ENCODE data around the gene HOXC6. TPM values are rescaled to one million over a fixed set of nuclear protein-coding genes. Genes with fewer than 3 reads are reported as not detected.
A peak's percentile ranks its signal among the peaks of the same experiment; 100 is the strongest.

HOXC6 gene
- total RNA-seq, 2 donors from 2014 or later: 23.5 to 31.1 TPM

DNA sequence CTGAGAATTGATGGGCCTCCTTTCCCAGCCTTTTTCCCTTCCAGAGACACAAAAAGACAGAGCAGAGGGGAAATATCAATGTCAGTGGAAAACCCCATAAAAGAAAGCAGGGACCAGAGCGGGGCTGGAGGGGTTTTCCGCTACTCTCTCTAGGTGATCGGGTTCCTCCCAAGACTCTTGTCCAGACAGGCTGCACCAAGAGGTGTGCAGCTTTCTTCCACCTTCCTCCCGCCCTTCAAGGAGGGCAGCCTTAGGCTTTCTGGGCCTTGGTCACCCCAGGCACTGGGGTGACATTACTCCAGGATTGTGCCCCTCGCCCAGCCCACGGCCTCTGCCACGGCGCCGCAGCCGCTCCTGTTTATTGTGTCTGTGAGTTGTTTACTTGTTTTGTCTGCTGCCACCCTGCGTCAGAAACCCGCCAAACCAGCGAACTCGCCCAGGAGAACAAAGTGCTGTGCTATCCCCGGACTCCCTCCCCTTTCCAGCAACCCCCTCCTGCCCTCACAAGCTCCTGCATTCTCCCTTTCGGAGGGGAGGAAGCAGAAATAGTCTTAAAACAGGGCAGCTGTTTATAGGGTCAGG is 6.7 kb upstream of the HOXC6 start:
- intact Hi-C loops (cut with DNase I): no loop called here
- no peak for DNase-seq (ENCODE audit: low spot score)

DNA sequence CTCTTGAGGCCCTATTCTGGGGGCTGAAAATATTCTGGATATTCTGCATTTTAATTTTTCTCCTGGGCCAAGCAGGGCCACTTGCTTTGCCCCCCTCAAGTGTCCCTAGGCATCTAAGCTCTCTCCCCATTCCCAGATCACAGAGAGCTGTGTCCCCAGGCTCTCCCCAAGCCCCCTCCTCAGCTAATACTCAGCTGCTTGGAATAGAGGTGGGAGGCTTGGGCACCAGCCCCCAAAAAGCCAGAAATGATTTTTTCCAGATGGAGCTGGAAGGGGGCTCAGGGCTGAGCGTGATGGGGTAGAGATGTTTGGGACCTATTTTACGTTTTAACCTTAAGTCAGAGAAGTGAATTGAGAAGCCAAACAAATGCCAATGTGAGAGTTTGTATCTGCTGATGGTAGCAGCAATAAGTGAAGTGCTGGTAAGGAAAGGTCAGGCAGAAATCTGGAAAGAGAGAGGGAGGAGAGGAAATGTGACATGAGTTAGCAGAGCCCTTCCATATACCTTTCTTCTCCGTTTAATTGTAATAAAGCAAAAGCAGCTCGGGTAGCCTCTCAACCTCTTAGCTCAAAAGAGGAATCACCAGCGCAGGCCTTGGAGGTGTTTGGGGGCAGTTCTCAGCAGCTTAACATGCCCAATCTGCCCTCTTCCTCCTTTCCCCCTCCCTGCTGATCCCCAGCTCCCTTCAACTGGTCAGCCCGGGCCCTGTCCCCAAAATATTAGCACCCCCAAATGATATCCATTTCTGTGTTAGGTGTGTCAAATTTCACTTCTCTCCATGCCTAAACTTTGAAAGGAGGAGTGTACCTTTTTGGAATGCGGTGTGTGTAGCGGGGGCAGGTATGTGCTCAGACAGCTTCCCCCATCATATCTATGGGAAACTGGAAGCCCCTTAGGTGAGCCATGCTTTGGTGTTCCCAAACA is 5.0 kb upstream of the HOXC6 start:
- intact Hi-C loops (cut with DNase I): no loop called here
- no peak for DNase-seq (ENCODE audit: low spot score)

DNA sequence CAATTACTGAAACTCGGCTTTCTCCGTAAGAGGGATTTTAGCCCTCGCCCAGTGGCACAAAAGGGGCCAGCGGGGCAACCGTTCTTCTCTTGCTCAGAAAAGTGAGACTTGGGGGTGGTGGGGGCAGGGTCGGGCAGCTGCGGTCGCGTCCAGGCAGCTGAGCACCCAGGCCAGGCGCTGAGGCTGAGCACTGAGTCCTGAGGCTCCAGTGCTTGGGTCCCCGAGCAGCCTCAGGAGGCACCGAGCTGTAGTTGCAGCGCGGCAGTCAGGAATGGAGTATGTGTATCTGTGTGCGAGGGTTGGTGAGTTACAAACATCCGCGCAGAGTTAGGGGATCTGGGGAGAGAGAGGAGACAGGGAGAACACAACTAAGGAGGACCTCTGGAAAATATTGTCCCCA is 4.1 kb upstream of the HOXC6 start:
- peak; percentile 77 for DNase-seq (ENCODE audit: low spot score)
- intact Hi-C loops (cut with DNase I): no loop called here

DNA sequence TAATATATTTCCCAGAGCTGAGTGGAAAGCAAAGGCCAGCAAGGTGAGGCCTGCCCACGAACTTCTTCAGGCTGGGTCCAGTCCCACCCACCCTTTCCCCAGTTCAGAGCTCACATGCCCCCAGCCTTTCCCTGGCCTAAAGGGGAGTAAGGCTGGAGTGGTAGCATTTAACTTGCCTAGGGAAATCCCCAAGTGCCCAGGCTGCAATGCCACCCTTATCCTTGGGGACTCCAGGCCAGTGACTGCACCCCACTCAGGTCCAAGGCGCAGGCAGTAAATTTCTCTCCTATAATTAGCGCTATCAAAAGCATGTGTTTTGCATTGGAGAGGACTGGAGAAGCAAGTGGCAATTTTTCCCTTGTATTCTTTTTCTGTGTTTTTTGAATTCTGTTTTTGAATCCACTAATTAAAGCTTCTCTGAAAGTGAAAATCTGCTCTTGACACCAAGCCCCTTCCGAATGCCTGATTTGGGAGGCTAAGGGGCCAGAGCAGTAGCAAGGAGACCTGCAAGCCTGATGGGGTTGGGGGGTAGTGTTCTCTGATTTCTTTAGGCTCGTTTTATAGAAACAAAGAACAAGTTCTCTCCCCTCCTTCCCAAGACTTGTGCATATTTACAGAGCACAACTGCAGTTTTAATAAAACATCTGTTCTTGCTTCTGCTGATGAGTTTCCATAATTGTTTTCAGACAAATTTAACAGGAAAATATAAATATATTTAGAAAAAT is 3.5 kb upstream of the HOXC6 start:
- intact Hi-C loops (cut with DNase I): loop anchor here in 1 of 2 donors (5.0 kb wide), 1 partner anchor 32 kb away; no protein-coding TSS in a partner anchor

DNA sequence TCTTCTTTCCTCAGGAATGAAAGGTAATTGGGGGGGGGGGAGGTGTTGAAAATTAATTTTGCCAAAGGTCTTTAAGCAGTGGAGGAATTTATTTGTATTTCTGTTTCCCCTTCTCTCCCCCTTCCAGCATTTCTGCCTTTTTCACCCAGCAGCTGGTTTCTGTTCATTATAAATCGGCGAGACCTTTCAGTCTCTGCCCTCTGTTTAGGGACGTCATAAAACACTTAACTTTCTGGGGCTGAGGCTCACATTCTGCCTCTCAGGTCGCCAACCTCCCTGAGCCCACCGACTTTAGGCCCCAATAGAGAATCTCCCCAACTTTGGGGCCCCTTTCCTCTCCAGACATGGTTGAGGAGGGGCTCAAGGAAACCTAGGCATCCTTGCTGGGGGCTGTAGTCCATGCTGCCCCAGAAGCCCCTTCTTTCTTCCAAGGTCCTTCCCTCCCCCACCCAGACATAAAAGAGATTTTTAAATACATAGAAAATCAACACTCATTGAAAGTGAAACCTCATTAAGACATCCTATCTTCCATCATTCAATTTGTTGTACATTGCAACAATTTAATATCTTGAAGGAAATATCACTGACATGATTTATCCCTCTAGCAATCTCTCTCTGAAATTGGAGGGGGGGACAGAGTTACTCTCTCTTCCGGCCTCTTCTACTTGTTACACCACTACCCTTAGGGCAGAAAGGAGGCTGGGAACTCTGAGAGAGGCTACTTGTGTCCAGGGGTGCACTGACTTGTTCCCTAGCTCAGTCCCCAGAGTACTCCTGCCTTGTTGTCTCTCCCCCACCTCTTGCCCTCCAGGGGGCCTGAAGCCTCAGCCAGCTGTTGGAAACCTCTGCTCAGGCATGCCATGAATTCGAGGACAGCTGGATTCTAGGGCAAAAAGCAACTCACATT is 2.5 kb upstream of the HOXC6 start:
- peak; percentile 45 for DNase-seq (ENCODE audit: low spot score)
- intact Hi-C loops (cut with DNase I): loop anchor here (2.0 to 5.0 kb wide), 2 partner anchors 19 to 33 kb away; no protein-coding TSS in a partner anchor

More for the DNA sequence above, 3.5 kb upstream of the HOXC6 start:
- peak; percentile 52 for DNase-seq (ENCODE audit: low spot score)

DNA sequence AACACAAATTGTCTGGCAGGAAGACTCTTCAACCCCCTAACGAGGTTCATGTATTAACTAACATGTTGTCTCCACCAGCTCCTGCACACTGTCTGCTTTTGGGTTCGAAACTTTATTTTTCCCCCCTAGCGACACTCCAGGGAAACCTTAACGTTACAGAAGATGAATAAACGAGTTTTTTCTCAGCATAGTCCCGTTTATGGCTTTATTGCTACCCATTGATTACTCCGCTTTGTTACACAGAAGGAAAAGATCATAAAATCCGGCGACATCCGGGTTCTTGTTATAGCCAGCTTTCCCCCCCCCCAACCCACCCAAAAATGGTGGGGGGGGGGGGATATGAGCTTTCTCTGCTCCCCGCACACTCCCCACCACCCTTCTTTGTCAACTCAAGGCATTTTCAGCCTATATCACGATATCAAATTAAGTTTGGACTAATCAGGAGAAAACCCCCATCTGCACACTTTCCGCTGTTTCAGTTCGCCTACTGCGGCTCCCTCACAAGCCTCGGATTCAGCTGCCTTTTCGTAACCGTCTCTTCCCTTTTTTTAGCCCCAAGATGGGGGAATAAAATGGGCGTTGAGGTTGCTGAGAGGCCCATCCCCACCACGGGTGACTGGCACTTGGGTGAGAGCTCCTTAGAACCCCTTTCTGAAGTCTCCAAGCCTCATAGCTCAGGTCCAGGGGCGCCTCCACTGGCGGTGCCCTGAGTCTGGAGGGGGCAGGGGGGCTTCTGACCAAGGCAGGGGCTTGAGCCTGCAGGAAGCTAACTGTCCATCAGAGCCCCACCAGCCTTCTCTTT is 1.4 kb upstream of the HOXC6 start:
- intact Hi-C loops (cut with DNase I): loop anchor here (2.0 to 5.0 kb wide), 2 partner anchors 20 to 35 kb away; no protein-coding TSS in a partner anchor

DNA sequence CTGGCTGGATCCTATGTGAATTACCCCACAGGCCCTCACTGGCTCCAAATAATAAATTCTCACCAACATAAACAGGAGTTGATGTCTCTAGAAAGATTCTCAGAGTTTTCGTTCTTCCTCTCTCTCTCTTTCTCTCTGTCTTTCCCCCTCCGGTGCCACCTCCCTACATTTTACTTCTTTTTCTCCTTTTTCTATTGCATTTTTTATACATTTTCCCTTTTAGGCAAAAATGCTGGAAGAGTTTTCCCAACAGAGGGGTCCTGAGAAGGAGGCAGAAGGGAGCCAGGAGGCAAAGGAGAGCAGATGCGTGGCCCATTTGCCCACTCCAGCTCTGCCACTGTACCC is 826 bp upstream of the HOXC6 start:
- DNase-seq (ENCODE audit: low spot score): no peak
- intact Hi-C loops (cut with DNase I): loop anchor here (2.0 to 5.0 kb wide), 2 partner anchors 21 to 35 kb away; no protein-coding TSS in a partner anchor

More for the DNA sequence above, 1.4 kb upstream of the HOXC6 start:
- DNase-seq (ENCODE audit: low spot score): peak; percentile 46

DNA sequence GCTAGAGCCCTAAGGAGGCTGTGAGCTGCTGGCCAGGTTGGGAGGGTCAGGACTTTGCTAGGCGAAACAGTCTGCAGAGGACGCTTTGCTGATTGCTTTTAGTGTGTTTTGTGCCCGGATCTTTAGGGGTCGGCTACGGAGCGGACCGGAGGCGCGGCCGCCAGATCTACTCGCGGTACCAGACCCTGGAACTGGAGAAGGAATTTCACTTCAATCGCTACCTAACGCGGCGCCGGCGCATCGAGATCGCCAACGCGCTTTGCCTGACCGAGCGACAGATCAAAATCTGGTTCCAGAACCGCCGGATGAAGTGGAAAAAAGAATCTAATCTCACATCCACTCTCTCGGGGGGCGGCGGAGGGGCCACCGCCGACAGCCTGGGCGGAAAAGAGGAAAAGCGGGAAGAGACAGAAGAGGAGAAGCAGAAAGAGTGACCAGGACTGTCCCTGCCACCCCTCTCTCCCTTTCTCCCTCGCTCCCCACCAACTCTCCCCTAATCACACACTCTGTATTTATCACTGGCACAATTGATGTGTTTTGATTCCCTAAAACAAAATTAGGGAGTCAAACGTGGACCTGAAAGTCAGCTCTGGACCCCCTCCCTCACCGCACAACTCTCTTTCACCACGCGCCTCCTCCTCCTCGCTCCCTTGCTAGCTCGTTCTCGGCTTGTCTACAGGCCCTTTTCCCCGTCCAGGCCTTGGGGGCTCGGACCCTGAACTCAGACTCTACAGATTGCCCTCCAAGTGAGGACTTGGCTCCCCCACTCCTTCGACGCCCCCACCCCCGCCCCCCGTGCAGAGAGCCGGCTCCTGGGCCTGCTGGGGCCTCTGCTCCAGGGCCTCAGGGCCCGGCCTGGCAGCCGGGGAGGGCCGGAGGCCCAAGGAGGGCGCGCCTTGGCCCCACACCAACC is 1.5 kb downstream of the HOXC6 start:
- intact Hi-C loops (cut with DNase I): loop anchor here (5.0 kb wide), 4 partner anchors 37 to 163 kb away; no protein-coding TSS in a partner anchor
- peak; percentile 78 for DNase-seq (ENCODE audit: low spot score)

DNA sequence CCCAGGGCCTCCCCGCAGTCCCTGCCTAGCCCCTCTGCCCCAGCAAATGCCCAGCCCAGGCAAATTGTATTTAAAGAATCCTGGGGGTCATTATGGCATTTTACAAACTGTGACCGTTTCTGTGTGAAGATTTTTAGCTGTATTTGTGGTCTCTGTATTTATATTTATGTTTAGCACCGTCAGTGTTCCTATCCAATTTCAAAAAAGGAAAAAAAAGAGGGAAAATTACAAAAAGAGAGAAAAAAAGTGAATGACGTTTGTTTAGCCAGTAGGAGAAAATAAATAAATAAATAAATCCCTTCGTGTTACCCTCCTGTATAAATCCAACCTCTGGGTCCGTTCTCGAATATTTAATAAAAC is 2.2 kb downstream of the HOXC6 start:
- intact Hi-C loops (cut with DNase I): loop anchor here (5.0 kb wide), 3 partner anchors 102 to 162 kb away; no protein-coding TSS in a partner anchor

DNA sequence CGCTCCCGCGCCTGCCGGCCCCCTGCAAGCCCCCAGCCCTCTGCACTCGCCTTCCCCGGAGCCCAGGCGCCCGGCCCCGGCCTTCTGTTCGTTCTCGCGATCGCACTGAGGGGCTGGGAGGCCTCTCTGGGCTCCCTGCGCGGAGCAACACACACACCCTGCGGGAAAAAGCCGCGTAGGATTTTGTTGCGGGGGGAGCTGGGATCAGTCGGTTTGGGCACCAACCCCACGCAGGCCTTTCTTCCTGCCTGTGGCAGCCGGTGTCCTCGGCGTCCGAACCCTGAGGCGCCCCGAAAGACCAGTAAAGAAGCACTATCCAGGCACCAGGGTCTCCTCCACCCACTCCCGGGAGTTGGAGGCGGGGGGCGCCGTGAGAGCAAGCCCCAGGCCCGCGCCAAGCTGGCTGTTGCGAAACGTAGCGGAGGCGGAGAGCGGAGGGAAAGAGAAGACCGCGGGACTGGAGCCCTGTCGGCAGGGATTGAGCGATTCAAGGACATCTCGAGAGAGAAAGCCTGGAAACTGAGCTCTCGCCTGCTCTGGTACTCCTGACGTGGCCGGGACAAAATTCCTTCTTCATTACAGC is 2.7 kb downstream of the HOXC6 start:
- intact Hi-C loops (cut with DNase I): loop anchor here (5.0 kb wide), 3 partner anchors 101 to 161 kb away; no protein-coding TSS in a partner anchor
- DNase-seq (ENCODE audit: low spot score): peak; percentile 86

More for the DNA sequence above, 2.2 kb downstream of the HOXC6 start:
- DNase-seq (ENCODE audit: low spot score): no peak

DNA sequence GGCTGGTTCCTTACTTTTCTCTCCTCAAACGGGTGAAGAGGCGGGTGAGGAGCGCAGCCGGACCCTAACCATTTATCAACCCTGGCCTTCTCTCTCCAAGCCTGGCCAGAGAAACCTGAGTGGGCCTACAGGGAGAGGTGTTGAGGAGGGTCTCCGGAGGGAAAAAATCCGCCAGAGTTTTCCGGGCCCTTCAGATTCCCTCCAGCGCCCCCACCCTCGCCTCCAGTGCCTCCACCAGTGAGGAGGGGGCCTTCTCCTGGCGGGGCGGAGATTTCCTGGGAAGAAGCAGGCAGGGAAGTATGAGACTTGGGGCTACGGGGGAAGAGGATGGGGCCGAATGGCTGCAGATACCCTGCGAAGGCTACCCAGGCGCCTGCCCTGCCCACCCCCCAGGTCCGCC is 3.2 kb downstream of the HOXC6 start:
- no peak for DNase-seq (ENCODE audit: low spot score)
- intact Hi-C loops (cut with DNase I): loop anchor here (5.0 kb wide), 3 partner anchors 101 to 161 kb away; no protein-coding TSS in a partner anchor

DNA sequence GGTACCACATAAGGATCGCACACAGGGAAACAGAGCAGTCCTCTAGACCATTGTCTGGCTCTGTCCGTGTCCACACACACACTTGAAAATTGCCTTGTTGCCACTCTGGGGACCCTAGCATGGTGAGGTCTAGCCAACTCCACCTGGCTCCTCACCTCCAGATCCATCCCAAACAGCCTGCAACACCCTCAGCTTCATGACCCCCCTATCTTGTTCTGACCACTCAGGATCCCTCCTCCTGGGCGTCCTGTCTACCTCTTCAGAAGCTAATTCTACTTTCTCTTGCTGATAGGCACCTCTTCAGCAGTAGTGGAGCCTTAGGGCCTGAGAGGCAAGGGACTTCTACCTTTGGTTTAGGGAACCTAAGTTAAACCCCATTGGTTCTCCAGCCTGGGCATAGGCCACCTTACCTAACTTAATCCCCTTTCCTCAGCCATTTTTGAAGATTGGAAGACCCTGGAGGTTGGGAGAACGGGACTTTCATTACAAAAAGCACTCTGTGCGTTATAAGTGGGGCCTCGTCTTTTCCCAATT is 3.9 kb downstream of the HOXC6 start:
- DNase-seq (ENCODE audit: low spot score): no peak

DNA sequence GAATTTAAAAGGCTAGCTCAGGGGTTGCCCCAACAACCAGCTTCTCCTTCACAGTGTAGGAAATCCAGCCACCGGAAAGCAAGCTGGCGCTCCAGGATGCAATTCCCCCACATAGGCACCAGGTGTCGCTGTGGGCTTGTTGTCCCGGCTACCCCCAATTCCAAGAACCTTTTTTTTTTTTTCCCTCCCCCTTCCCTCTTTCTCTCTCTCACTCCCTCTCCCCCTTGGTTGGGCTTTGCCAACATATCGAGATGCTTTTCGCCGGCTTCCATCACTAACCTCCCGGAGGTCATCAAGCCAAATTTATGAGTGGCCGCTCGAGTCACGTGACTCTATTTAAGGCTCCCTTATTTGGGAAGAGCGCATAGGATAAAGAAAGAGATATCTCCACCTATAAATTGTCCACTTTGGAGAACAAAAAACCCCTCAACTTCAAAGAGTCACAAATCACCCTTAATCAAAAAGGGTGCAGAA is 4.4 kb downstream of the HOXC6 start, which contains the start of gene HOXC5:
Gene HOXC5 (plus strand): TSS at position 424 of the 474 bp plus-strand sequence. CDS start 73 bp downstream, outside the sequence.
- intact Hi-C loops (cut with DNase I): loop anchor here (5.0 kb wide), 3 partner anchors 100 to 160 kb away; no protein-coding TSS in a partner anchor
- DNase-seq (ENCODE audit: low spot score): peak; percentile 93

More for the DNA sequence above, 3.9 kb downstream of the HOXC6 start:
- intact Hi-C loops (cut with DNase I): loop anchor here (5.0 kb wide), 3 partner anchors 100 to 160 kb away; no protein-coding TSS in a partner anchor

DNA sequence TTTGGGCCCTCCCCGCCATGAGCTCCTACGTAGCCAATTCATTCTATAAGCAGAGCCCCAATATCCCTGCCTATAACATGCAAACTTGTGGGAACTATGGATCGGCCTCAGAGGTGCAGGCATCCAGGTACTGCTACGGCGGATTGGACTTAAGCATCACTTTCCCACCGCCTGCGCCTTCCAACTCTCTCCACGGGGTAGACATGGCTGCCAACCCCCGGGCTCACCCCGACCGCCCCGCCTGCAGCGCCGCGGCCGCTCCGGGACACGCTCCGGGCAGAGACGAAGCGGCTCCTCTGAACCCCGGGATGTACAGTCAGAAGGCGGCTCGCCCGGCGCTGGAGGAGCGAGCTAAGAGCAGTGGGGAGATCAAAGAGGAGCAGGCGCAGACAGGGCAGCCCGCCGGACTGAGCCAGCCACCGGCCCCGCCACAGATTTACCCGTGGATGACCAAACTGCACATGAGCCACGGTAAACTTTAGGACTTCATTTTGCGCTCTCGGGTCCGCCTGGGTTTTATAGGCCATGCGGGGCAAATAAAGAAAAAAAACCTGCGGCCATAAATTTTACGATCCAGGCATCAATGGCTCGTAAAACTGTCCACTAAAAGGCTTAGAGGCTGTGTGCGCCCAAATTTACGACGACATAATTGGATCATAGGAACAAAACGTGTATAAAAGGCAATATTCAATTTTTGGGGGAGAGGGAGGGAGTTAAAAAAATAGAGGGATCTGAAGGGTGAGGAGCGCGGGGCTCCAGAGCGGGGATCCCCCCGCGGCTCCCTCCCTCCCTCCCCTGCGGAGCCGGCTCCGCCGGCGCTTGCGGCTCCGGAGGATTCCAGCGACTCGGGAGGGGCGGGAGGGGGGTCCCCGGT is 5.1 kb downstream of the HOXC6 start:
- intact Hi-C loops (cut with DNase I): loop anchor here (5.0 kb wide), 3 partner anchors 99 to 159 kb away; no protein-coding TSS in a partner anchor
- no peak for DNase-seq (ENCODE audit: low spot score)

All from posterior vena cava (tissue), 2 donors.